OCI-LY3 (cell line): ENCODE results near the gene NDFIP1.

ENCODE experiments used
- H2AFZ ChIP-seq: fragments of 200-600, 300-600 bp; shearing (Covaris generic); 2 replicates; pipeline ENCODE4 v1.6.0; 2014; ENCODE audit warnings: antibody characterized with exemption, low read depth, low read length
- H3K27ac ChIP-seq: fragments of 200-600, 300-600 bp; sonication (generic); 2 replicates; pipeline ENCODE4 v1.5.1; 2014; ENCODE audit warnings: mild to moderate bottlenecking, low read length, moderate library complexity, mixed read lengths
- H3K27me3 ChIP-seq: fragments of 200-600, 300-600 bp; sonication (generic); 2 replicates; pipeline ENCODE4 v1.6.1; 2014; ENCODE audit warnings: low read depth, low read length, mixed read lengths
- H3K36me3 ChIP-seq: fragments of 200-600, 300-600 bp; sonication (generic); replicated peaks from 2 replicates; pipeline ENCODE3; 2014; ENCODE audit warnings: low read depth, low read length, mixed read lengths
- H3K4me1 ChIP-seq: fragments of 300-600, 200-600 bp; sonication (generic); 2 replicates; pipeline ENCODE4 v1.6.1; 2014; ENCODE audit warnings: low read length, mixed read lengths
- H3K4me2 ChIP-seq: fragments of 200-600, 300-600 bp; sonication (generic); 2 replicates; pipeline ENCODE4 v1.6.1; 2014; ENCODE audit warnings: low read length, mixed read lengths
- H3K4me3 ChIP-seq: fragments of 300-600, 200-600 bp; sonication (generic); 2 replicates; pipeline ENCODE4 v1.5.1; 2014; ENCODE audit warnings: antibody characterized with exemption, mild to moderate bottlenecking, low read length, moderate library complexity
- H3K79me2 ChIP-seq: fragments of 300-600, 200-600 bp; shearing (Covaris generic); 2 replicates; pipeline ENCODE4 v1.6.1; 2014; ENCODE audit warnings: mild to moderate bottlenecking, low read length, mixed read lengths
- H3K9ac ChIP-seq: fragments of 300-600, 200-600 bp; shearing (Covaris generic); 2 replicates; pipeline ENCODE4 v1.6.0; 2014; ENCODE audit warnings: mild to moderate bottlenecking, low read length, moderate library complexity
- H3K9me3 ChIP-seq: fragments of 200-600, 300-600 bp; shearing (Covaris generic); 2 replicates; pipeline ENCODE4 v1.6.1; 2014; ENCODE audit warnings: low read length, mixed read lengths; ENCODE audit not compliant: insufficient read depth
- H4K20me1 ChIP-seq: fragments of 200-600, 300-600 bp; sonication (generic); 2 replicates; pipeline ENCODE4 v1.6.1; 2016; ENCODE audit warnings: low read length, mixed read lengths; ENCODE audit not compliant: insufficient read depth
- EZH2phosphoT487 ChIP-seq: fragments of 200-600 bp; shearing (Covaris generic); IDR thresholded peaks from 2 replicates; pipeline ENCODE4 v1.6.1; 2018; ENCODE audit warnings: antibody characterized with exemption, mixed run types, low read depth
- TF ChIP-seq, protein P1 (sequence below): fragments of 200-600, 300-600 bp; sonication (generic); IDR thresholded peaks from 2 replicates; pipeline ENCODE4 v1.5.1; 2014; ENCODE audit warnings: antibody characterized with exemption, low read length, low read depth

Gene NDFIP1

DNA sequence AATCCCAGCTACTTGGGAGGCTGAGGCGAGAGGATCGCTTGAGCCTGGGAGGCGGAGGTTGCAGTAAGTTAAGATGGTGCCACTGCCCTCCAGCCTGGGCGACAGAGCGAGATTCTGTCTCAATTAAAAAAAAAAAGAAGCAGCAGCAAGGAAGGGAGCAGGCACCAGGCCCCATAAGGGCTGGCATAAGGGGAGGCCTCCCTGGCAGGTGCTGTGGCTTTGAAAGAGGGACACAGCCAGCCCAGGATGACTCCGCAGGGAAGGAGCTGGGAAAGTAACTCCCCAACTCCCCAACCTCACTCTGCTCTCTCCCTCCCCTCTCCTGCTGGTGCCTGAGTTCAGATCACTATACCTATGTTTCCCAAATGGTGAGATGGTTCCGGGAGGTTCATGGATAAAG, 70.1 kb downstream of the NDFIP1 start:
- no peaks in the 10 kb centered on the region for H3K27me3 ChIP-seq
- no peaks in the 10 kb centered on the region for H3K36me3 ChIP-seq
- H3K79me2 ChIP-seq: no peaks in the 10 kb centered on the region
- H3K4me2 ChIP-seq: no peak overlapping the region
- no peak overlapping the region for H3K9ac ChIP-seq
- no peaks in the 10 kb centered on the region for H3K4me1 ChIP-seq
- TF ChIP-seq EZH2phosphoT487: no peak
- TF ChIP-seq, protein P1, sequence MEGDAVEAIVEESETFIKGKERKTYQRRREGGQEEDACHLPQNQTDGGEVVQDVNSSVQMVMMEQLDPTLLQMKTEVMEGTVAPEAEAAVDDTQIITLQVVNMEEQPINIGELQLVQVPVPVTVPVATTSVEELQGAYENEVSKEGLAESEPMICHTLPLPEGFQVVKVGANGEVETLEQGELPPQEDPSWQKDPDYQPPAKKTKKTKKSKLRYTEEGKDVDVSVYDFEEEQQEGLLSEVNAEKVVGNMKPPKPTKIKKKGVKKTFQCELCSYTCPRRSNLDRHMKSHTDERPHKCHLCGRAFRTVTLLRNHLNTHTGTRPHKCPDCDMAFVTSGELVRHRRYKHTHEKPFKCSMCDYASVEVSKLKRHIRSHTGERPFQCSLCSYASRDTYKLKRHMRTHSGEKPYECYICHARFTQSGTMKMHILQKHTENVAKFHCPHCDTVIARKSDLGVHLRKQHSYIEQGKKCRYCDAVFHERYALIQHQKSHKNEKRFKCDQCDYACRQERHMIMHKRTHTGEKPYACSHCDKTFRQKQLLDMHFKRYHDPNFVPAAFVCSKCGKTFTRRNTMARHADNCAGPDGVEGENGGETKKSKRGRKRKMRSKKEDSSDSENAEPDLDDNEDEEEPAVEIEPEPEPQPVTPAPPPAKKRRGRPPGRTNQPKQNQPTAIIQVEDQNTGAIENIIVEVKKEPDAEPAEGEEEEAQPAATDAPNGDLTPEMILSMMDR: no peak
- no peak overlapping the region for H3K27ac ChIP-seq
- H4K20me1 ChIP-seq: no peaks in the 10 kb centered on the region
- no peaks in the 10 kb centered on the region for H3K9me3 ChIP-seq
- H2AFZ ChIP-seq: no peak overlapping the region
- H3K4me3 ChIP-seq: no peak overlapping the region

DNA sequence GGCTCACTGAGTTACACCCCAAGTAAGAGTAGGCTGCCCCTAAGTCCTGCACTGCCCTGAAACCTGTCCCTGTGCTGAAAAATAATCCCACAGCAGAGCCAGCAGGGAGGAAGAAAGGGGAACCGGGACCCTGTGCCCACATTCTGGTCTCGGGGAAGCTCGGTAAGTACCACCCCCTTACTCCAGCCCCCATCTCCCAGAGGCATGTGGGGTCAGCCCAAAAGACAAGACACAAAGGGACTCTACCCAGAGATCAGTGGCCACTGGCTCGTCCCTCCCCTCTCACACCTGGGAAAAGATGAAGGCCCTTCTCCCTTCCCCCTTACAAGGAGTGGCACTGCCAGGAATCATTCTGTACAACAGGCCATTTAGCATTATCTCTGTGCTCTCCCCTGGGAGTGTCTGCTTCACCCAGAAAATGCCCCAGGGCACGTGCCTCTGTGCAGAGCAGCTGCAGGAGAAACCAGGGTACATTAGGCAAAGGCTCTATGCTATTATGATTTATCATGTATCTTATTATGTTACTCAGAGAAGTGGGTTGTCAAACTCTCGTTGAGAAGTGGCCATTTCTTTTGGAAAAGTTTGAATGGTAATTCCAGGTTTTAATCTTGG, 71.3 kb downstream of the NDFIP1 start:
- H3K27me3 ChIP-seq: no peaks in the 10 kb centered on the region
- H3K4me2 ChIP-seq: no peak overlapping the region

DNA sequence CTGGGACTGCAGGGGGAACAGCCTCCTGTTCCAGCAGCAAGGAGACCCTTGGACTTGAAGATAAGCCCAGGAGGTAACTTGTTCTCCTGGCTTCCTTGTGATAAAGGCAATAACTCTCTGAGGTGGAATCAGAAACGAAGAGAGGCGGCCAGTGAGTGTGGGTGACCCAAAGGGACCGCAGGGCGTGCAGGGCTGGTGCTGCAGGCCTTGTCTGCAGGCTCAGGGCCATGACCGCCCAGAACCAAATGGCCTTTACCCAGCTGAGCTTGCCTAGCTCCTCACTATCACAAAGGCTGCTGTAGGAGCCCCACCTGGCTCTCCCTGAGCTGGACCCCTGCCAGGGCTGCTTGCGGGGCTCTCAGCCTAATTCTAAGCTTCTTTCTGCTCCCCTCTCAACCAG, 72.5 kb downstream of the NDFIP1 start:
- no peak overlapping the region for H3K9ac ChIP-seq
- no peak overlapping the region for H3K4me3 ChIP-seq
- no peaks in the 10 kb centered on the region for H3K4me1 ChIP-seq
- no peaks in the 10 kb centered on the region for H3K9me3 ChIP-seq
- no peaks in the 10 kb centered on the region for H3K36me3 ChIP-seq
- no peak overlapping the region for H3K27ac ChIP-seq
- H3K4me2 ChIP-seq: no peak overlapping the region
- TF ChIP-seq, protein P1: no peak
- no peak for TF ChIP-seq EZH2phosphoT487
- no peaks in the 10 kb centered on the region for H4K20me1 ChIP-seq
- H3K27me3 ChIP-seq: no peaks in the 10 kb centered on the region
- no peaks in the 10 kb centered on the region for H3K79me2 ChIP-seq
- H2AFZ ChIP-seq: no peak overlapping the region

More for the DNA sequence above, 71.3 kb downstream of the NDFIP1 start:
- H3K9ac ChIP-seq: no peak overlapping the region
- no peaks in the 10 kb centered on the region for H3K4me1 ChIP-seq
- H3K4me3 ChIP-seq: no peak overlapping the region
- H3K27ac ChIP-seq: no peak overlapping the region
- H3K36me3 ChIP-seq: no peaks in the 10 kb centered on the region
- TF ChIP-seq, protein P1: no peak
- no peak for TF ChIP-seq EZH2phosphoT487
- no peak overlapping the region for H2AFZ ChIP-seq
- no peaks in the 10 kb centered on the region for H3K79me2 ChIP-seq
- H4K20me1 ChIP-seq: no peaks in the 10 kb centered on the region
- no peaks in the 10 kb centered on the region for H3K9me3 ChIP-seq

DNA sequence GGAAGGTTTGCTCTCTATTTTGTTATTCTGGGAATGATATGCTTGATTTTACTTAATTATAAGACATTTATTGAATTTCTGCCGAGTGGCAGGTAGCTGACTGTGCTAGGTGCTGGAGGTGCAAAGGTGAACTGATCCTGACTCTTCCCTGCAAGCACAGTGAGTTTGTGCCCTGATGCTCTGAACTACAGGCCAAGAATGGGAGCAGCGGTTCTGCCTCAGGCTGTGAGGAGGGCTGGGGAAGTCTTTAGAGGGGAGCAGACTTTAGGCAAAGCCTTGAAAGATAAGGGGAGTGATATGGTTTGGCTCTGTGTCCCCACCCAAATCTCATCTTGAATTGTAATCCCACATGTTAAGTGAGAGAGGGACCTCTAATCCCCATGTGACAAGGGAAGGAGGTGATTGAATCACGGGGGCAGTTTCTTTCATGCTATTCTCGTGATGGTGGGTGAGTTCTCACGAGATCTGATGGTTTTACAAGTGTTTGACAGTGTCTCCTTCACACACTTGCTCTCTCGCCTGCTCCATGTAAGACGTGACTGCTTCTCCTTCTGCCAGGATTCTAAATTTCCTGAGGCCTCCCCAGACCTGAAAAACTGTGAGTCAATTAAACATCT, 73.1 kb downstream of the NDFIP1 start:
- no peaks in the 10 kb centered on the region for H3K79me2 ChIP-seq
- H3K27ac ChIP-seq: no peak overlapping the region
- no peak overlapping the region for H3K4me2 ChIP-seq
- no peaks in the 10 kb centered on the region for H3K4me1 ChIP-seq
- no peak overlapping the region for H3K9ac ChIP-seq
- H3K9me3 ChIP-seq: no peaks in the 10 kb centered on the region
- no peak for TF ChIP-seq EZH2phosphoT487
- TF ChIP-seq, protein P1: no peak
- no peak overlapping the region for H2AFZ ChIP-seq
- no peaks in the 10 kb centered on the region for H3K36me3 ChIP-seq
- H3K27me3 ChIP-seq: no peaks in the 10 kb centered on the region
- H3K4me3 ChIP-seq: no peak overlapping the region
- H4K20me1 ChIP-seq: no peaks in the 10 kb centered on the region
